HG03575 (cell line): ENCODE results near the gene LRRC7.

Experiments
- ATAC-seq: cut with Tn5 transposase; IDR thresholded peaks from one replicate; pipeline ENCODE4 v1.9.1; 2021; ENCODE audit not compliant: unreplicated experiment, insufficient number of reproducible peaks, low FRiP score; ENCODE audit errors: extremely low read depth

Gene LRRC7

GRCh38 chr1:69992594-69992993 is 424.9 kb downstream of the LRRC7 start:
- ATAC-seq, result no peak

GRCh38 chr1:69993810-69994209 is 426.1 kb downstream of the LRRC7 start:
- ATAC-seq, result no peak

GRCh38 chr1:69994241-69994640 is 426.5 kb downstream of the LRRC7 start:
- no peak for ATAC-seq

- no peak for ATAC-seq
Observed at GRCh38 chr1:69998847-69999246, 431.1 kb downstream of the LRRC7 start.

DNA sequence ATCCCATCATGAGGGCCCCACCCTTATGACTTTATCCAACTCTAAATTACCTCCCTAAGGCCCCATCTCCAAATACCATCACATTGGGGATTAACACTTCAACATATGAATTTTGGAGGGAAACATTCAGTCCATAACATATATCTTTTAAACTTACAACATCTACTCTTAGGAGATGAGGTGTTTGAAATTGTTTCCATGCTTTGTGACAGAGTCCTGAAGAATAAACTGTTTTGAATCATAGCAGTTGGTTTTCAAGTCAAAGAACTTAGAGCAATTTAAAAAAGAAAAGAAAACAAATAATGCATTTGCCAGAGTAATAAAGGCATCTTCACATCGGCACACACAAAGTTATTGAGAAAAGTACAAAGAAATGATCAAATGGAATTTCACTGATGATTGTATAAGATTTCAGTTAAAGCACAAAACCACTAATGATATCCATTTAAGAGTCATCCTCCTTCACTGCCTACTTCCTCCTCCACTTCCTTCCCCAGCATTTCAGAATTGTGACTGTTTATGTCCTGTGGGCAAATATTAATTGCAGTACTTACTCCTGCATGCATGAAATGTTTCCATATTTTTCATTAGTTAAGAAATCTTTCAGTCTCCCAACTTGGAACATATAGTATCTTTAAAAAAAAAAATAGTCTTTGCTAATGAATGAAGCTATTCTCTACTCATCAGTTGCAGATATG is 435.6 kb downstream of the LRRC7 start:
- ATAC-seq, result no peak

DNA sequence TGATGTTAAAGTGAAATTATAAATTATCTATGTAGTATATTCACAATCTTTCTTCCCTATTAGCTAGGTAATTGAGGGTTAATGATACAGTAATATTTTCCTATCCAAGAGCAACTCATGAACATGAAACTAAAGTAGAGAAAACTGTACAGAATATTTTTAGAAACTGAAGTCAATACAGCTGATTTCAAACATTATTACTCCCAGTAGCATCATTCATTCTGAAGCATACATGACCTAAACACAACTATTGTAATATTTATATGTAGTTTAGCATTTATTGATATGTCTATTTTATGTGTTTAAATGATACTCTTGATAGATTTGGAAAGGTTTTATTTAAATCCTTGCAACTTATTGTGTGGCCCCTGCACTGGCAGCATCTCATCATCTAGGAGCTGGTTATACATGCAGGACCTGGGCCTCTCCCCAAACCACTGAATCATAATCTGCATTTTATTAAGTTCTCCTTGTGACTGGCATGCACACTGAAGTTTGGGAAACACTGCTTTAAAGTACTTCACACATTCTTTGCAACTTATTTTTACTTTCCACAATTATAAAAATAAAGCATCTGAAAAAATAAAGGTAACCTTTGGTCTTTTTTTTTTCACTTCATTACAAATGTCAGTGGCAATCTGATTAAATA is 437.8 kb downstream of the LRRC7 start:
- no peak for ATAC-seq

DNA sequence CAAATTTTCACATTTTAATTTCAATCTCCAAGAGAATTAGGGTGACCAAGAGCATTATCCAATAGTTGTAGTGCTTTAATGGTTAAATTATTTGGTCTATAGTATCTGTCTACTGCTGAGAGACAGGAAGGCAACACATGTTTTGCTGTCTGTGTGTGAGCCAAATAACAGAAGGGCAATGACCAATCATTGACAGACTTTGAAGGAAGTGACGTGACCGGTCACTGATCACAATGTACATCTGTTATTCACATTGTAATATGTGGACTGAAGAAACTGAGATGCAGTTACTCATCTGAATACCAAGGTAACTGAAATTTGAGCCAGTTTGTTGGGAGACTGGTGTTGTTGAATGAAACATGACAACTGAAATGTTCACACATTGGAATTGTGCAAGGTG is 440.9 kb downstream of the LRRC7 start:
- no peak for ATAC-seq

DNA sequence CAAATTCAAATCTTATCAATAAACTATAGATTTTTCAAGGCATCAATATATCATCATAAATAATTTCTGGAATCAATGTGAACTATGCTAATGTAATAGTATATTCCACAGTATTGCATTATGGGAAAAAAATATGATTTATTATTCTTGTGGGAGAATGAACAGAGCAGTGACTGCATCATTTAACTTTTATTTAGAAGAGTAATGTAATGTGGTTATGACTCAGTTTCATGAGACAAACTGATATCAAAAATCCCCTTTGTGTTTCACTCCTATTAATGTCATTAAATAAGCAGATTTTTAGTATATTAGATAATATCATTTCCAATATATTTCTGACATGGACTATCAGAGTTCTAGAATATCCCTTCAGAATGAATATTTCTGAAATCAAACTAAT is 450.0 kb downstream of the LRRC7 start:
- ATAC-seq, result no peak

DNA sequence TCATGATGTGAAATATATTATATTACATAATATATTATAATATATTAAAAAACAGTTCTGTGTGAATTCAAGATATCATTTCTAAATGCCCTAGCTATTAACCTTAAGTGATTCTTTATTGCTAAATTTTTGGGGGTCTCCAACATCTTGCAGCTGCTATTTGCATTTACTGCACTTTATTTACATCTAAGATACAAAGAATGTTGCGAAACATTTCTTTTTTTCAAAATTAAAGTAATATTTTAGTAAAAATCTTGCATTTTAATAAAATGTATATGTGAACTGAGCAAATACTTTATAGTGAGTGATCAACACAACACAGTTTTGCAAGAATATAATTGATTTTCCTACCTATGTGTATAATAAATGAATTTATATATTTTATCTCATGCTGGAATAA is 456.6 kb downstream of the LRRC7 start:
- ATAC-seq, result no peak

DNA sequence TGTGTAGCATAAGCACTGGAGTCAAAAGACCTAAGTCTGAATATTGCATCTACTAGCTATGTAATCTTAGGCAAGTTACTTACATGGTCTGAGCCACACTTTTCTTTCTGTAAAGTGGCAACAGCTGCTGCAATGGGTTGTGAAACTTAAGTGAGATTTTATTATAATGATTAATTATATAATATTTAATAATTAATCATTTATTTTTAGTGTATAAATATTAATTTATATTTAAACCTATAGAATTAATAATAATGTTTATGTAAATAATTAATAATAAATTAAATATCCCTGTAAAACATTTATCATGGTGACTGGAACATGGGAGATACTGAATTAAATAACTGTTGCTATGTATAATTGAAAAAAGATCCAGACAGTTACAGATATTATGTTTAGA is 457.3 kb downstream of the LRRC7 start:
- ATAC-seq, result no peak

DNA sequence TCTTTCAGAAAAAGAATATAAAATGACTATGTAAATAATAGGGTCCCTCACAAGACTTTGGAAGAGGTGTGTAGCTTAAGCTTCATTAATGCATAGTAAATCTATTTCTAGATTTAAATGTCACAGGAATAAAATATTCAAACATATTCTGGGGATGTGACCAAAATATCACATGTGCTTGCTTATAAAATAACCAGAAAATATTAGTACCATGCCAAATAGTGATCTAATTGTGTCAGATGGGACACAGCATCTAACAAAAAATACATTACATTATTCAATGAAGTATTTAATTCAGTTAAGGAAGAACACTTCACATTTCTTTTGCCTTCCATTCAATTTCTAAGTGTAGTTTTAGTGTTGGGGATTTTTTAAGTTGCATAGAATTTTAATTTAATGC is 458.1 kb downstream of the LRRC7 start:
- no peak for ATAC-seq

GRCh38 chr1:70033266-70033873 is 465.6 kb downstream of the LRRC7 start:
- ATAC-seq, result peak; percentile 55

DNA sequence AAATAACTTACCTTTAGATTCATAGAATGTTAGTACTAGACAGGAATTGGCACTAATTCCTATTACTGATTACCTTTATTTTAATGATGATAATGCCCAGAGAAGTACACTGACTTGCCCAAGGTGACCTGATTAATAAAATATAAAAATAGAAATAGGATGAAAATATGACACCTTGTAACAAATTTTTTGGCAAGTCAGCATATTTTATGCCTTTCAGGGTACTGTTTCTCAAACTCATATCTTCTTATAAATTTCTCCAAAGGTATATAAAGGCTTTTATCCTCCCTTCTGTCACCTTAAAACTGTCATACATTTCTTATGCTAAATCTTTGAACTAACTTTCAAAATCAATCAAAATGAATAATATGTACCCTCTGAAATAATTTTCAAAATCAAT is 466.2 kb downstream of the LRRC7 start:
- ATAC-seq, result no peak

- no peak for ATAC-seq
Observed at GRCh38 chr1:70034403-70034802, 466.7 kb downstream of the LRRC7 start.

- no peak for ATAC-seq
Observed at GRCh38 chr1:70038025-70038424, 470.3 kb downstream of the LRRC7 start.

GRCh38 chr1:70039485-70039884 is 471.8 kb downstream of the LRRC7 start:
- ATAC-seq, result no peak

DNA sequence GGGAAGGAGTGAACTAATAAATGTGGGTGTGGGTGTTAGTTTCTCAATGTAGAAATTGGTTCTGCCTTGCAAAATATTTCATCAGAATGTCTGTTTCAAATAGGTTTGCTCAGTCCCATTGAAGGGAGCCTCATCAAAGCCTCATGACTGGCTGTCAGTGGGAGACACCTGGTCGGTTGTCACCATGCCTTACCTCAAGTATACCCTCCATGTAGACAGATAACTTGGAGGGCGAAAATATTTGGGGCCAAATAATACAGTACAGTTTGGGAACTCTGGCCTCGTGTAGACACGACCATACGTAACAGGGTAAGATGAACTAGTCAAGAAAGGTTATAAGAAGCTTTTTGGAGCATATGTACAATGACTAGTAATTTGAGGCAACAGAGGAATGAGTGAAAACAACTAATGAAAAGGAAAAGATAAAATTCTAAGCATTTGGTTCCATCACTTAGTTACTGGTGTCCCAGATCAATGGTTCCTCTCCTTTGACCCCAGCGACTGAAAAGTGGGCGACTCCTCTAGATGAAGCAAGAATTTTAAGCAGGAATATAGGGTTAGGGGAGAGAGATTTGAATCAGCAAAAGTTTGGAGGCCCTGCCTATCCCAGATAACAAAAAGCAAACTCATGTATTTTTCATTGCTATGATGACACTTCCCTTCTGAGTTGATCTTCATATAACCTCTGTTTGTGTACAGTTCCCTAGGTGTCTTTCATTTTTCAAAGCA is 473.8 kb downstream of the LRRC7 start:
- no peak for ATAC-seq

GRCh38 chr1:70042090-70042731 is 474.5 kb downstream of the LRRC7 start:
- ATAC-seq, result no peak

DNA sequence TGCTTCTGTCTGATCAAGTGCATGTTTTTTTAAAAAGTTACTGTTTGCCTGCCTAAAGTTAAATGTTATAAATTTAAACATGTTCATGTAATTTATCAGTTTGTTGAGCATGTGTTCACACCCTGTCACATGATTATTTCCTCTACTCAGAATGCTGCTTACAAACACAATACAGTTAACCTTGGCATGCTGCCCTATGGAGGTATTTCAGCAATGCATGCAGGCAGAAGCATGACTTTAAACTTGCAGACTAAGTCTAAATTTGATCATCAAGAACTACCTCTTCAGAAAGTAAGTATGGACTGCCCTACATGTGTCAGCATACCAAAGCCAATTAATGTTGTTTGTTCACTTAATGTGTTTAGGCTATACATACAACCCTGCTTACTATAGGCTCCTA is 476.1 kb downstream of the LRRC7 start:
- ATAC-seq, result no peak
